GM18498 (cell line): Measurements from ENCODE around the gene SPRY4.
"Not testable (repeated sequence)": the region's sequence is repeated elsewhere in the genome, so short reads cannot be mapped to it uniquely, and the experiment has no call there.

Source experiments
- ATAC-seq: cut with Tn5 transposase; IDR thresholded peaks from one replicate; pipeline ENCODE4 v1.9.1; 2021; ENCODE audit warnings: mild to moderate bottlenecking, moderate library complexity; ENCODE audit not compliant: unreplicated experiment

SPRY4 gene

DNA sequence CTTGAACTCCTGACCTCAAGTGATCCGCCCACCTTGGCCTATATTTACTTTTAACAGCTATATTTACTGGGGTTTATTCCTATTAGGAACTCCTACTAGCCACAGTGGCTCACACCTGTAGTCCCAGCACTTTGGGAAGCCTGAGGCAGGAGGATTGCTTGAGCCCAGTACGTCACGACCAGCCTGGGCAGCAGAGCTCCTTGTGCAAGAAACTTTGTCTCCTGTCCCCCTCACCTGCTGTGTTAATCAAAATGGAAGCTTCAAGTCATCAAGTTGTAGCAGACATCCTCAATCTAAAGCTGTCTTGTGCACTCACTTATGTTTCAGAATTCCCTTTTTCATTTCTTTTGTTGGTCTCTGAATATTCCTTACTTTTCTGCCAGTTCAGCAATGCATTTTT lies 15.0 kb upstream of the SPRY4 start:
- no peak for ATAC-seq

DNA sequence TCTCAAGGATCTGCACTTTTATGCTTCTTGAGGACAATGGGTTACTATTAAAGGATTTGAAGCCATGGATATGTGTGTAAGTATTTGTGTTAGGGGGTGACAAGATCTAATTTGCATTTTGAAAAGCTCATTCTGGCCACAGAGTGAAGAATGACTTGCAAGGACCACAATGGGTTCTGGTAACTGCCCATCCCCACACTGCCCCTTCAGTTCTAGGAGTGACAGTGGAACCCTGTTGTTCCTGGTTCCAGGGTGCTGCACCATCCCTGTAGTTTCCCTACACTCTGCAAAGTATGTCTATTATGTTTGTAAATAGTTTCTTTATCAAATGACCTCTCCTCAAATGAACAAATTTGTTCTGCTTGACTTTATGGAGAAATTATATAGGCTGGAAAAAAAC lies 9.7 kb upstream of the SPRY4 start:
- no peak for ATAC-seq

DNA sequence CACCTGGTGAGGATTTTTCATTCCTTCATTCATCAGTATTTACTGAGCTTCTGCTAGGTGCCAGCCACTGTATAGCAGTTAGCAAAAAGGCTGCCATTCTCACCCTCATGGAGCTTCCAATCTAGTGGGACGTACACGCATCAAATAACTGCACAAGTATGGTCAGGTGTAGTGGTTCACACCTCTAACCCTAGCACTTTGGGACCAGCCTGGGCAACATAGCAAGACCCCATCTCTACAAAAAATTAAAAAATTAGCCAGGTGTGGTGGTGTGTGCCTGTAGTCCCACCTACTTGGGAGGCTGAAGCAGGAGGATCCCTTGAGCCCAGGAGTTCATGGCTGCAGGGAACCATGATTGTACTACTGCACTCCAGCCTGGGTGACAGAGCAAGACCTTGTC lies 8.9 kb upstream of the SPRY4 start:
- ATAC-seq, result not testable (repeated sequence)

DNA sequence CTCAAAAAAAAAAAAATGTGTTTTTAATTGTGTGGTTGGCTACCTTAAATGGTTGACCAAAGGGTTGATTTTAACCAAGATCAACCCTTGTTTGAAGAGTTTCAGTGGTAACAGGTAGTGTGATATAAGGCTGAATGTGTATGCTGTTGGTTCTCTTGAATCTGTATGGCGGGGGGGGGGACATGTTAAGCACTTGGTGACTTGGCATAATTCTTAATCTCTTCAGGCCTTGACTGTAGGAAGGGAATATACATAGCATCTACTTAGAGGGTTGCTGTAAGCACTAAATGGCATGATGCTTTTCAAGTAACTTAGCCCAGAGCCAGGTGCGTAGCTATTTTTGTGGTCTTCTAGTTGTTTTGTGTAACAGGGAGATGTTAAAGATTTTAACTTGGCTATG lies 5.6 kb upstream of the SPRY4 start:
- ATAC-seq, result no peak

DNA sequence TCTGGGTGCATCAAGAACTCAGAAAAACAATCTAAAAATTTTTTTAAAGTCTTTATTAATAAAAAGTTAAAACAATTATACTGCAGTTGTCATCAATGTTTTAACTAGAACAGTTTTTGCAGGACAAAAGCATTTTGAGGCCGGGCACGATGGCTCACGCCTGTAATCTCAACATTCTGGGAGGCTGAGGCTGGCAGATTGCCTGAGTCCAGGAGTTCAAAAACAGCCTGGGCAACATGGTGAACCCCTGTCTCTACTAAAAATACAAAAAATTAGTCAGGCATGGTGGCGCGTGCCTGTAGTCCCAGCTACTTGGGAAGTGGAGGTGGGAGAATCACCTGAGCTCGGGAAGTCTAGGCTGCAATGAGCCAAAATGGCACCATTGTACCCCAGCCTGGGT lies 5.2 kb upstream of the SPRY4 start:
- no peak for ATAC-seq

DNA sequence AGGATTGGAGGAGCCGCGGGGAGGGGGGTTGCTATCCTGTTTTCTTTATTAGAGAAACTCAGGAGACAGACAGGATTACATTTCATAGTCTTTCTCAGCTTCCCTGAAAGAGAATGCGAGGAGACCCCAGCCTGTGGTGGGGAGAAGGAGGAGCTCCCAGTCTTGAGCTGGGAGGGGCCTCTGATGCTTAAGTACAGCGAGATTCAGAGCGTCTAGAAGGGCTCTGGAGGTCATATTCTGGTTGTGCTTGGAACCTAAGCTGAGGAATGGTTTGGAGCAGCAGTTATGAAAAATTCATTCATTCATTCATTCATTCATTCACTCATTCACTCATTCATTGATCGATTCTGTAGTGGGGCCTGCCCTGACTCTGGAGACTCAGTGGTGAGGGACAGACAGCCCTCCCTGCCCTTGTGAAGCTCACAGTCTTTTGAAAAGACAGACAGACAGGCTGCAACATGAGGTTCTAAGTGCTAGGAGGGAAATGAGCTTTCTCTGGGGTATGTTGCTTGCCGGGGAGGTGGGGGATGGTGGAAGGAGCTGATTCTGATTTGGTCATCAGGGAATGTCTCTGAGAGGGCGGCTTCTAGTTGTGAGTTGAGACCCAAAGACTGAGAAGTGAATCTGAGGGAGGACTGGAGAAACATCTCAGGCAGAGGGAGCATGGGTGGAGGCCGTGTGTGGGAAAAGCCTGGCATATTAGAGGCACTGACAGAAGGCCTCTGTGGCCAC lies 2.5 kb upstream of the SPRY4 start:
- no peak for ATAC-seq

DNA sequence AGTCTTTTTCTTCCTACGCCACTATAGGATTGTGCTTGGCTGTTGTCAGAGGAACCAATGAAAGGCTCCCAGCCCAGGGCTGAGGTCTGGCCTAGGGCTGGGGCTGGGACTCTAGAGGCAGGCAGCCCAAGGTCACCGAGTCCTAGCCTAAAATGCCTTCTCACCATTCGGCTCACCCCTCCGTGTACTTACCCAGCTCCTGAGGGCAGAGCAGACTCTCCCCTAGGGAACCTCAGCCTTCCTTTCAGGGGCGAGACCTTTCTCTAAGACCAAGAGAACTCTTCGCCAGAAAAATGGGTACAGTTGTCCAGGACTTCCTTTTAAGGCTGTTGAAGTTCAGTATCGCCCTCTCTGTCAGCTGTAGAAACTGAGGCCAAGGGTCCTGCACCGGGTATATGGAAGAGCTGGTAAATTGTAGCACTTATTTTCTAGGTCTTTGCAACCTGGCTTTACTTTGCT lies 1.7 kb upstream of the SPRY4 start:
- ATAC-seq, result no peak

DNA sequence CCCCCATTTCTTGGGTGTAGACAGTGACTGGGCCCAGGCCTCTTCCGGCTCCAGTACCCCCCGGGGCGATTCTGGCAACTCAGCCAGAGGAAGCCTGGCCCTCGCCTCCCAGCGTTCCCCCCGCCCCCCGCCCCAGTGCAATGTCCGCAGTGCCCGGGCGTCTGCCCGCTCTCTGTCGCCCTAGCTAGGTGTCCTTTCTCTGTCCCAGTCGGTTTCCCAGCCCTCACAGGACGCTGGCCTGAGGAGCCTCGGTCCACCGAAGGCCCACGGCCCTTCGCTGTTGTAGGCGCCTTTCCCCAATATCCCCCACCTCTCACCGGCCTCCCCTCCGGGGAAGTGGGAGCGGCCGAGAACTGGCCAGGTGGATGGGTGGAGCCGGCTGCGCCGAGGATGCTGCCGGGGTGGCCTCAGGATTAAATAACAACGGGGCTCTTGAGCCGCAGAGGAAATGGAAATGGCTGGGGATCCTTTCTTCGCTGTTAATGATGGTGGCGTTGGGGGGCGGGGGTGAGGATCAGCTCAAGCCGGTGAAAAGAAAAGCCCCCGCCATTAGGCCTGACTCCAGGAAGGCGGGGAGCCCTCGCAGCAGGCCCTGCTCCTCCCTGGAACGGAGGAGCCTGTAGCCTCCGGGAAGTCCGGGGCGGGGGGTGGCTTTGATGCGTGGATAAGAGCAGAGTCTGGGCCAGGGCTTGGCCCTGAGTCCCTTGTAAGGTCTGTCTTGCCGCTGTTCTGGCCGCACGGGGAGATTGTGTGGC lies 1.1 kb upstream of the SPRY4 start:
- ATAC-seq, result no peak

DNA sequence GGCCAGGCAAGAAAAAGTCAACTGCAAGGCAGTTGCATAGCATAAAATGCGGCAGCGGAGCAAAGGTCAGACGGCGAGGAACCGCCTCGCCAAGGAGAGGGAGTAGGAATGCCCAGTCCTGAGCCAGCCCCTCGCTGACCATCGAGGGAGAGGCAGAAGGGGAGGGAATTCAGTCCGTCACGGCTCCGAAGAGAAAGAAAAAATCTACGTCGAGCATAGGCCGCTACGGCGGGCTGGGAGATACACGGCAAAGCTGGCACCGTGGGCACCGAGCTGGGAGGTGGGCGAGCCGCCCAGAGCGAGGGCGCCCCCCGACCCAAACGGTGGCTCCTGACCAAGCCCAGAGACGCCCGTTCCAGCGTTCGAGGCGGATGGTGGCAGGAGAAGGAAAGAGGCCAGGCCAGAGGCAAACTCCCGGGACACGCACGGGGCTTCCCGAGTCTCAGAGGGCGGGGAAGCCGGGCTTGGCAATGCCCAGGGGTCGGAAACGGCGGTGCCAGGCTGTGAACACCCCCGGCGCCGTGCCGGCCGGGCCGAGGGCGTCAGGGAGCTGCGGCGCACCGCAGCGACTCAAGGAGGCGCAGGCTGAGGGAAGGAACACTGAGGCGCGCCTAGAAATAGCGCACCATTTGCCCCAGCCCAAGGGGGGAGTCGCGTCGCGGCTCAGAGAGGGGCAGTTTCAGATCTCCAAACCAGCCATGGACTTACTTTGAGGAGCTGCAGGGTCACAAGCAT lies 518 bp downstream of the SPRY4 start:
- ATAC-seq, result peak; percentile 56

DNA sequence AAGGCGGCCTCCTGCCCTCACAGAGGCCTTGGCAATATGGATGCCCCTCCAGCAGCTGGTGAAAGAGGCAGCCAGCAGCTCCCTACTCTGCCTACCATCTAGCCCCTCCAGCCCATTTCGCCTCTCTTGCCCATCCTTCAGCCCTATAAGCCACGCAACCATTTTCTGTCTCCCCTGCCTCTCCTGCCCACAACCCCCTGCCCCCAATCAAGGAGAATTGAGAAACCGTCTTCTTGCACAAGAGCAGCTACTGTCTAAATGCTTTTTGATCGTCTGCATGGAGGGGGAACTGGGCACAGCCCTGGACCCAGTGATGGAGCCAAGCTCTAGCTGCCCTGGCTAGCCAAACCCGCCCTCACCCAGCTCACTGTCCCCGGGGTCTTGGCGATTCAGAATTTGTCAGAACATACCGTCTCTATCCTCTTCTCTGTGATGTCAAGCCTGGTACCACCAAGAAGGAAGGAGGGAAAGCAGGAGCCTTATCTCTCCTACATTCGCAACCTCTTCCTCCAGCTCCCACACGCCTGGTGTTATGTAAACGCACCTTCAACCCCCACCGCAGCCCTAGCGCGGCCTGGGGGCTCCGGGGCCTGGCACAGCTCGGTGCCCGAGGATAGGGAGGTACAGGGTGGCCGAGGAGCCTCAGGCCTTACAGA lies 1.2 kb downstream of the SPRY4 start:
- no peak for ATAC-seq

DNA sequence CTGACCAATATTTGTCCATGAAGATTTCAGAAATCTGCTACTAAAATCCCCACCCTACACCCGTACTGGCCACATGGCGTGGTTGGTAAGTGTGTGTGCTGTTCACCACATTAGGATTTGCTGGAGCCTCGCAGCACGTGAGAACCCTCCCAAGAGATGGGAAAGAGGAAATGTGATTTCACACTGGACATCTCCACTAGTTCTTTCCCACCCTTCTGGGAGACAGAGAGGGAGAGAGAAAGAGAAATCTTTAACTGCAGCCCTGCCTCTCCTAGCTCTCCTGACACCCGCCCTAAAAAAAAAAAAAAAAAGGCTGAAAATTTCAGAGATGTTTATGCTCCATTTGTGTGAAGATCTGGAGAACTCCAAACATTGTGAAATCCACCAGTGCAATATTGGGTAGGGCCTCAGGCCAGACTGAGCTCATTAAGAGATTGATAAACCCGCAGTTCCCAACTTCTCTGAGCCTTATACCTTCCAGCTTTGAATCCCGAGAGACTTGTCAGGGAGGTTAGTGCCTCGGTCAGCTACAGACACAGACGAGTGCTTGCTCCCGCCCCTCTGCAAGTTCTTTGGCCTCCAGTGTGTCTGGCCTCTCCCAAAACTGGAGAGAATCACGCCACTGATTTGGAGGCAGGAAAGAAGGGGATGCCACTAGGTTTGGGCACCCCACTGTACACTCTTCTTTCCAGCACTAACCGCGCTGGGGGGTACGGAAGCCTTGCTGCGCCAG lies 1.9 kb downstream of the SPRY4 start:
- no peak for ATAC-seq

DNA sequence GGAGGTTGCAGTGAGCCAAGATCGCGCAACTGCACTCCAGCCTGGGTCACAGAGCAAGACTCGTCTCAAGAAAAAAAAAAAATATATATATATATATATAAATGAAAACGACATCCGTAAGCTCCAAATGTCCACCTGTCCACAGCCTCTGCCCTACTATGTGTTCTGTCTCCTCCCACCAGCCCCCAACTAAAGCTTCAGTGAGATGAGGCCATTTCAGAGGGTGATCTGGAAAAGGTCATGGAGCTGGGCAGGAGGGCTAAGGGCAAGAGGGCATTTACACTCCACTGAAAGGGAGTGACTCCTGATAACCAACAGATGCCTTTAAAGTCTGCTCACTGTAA lies 2.4 kb downstream of the SPRY4 start:
- ATAC-seq, result no peak

DNA sequence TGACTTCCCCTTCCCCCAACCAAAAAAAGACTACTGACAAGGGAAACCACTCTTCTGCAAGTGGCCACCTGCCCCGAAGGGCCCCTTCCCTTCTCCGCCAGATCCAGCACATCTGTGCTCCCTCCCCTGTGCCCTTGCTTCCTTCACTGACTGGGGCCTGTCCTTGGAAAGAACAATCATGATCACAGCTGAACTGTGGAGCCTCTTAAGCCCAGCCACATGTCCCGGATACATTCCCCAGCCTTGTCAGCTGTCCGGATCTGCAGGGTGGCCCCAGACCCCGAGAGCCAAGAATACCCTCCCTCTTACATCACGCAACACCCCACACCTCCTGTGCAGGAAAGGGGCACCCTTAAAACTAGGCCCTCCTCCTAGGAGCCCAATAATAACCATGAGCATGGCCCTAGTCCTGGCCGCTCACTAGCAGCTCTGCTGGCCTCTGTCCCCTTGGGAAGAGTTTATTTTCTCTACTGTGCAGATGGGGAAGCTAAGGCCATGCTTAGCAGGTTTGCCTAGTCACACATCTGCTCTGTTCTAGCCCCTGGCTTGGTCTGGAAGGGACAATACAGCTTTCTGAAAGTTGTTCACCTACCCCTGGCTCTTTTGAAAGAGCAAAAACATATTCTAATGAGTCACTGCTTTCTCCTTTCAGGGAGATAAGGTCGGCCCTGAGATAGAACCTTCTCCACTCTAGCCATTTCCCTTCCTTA lies 3.8 kb downstream of the SPRY4 start:
- no peak for ATAC-seq

DNA sequence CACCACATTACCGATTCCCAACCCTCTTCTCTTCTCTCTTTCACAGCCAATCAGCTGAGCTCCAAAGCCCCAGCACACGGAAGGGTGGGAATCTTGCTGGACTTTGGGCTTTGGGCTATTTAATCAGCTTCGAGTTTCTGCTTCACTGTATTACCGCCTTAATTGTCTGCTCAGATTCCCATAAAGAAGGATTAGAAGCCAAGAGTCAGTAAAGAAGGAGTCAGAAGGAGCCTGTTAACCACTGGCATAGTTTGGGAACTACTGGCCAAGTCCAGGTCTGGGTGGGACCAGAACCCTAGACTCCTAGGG lies 4.4 kb downstream of the SPRY4 start:
- no peak for ATAC-seq

DNA sequence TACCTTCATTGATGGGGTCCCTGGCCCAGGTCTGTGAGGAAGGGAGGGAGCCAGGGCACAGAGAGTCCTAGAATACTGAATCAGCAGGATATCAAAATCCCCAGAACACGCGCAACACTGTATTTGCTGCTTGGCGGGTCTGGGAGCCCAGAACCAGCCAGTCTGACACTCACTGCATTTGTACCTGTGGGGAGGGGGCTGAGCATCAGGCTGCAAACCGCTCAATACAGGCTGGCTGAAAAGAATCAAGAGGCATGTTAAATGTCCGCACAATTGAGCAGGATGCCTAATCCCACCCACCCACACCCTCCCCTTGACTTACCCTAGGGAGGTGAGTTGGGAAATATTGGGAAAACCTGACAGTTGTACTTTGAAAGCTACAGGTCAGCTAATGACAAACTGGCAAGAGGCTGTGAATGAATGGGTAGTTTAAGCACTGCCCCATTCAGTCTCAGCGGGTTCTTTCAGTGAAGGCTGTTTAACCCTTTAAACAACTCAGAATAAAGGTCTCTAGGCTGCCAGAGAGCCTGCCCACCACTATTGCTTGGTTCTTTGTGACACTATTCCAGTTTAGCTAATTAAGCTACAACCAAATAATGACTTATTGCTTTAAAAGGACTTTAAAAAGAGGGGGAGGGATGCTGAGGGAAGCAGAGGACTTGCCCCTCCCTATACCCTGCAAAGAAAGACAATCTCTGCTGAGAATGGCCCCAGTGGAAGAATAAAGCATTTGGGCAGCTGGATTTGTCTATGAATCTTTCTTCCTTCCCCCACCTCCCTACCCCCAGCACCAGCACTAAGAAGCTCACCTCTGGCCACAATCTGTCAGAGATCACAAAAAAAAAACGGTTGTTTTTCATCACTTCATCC lies 5.0 kb downstream of the SPRY4 start:
- ATAC-seq, result no peak

DNA sequence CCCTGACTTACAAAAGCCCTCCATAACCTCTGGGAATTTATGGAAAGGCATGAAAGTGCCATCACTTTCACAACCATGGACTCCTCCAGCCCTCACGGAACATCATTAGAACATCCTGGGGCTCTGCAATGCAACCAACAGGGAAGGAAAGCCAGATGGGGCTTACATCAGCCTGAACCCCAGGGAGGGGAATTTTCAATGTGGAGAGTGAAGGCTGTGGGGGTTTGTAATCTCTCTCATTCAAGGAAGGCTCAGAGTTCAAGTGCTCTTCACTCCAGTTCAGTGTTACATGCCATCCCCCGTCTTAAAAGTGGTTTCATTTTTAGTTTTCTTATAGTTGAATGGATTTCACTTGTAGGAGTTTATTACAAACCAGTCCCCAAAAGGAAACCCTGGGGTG lies 5.7 kb downstream of the SPRY4 start:
- no peak for ATAC-seq

DNA sequence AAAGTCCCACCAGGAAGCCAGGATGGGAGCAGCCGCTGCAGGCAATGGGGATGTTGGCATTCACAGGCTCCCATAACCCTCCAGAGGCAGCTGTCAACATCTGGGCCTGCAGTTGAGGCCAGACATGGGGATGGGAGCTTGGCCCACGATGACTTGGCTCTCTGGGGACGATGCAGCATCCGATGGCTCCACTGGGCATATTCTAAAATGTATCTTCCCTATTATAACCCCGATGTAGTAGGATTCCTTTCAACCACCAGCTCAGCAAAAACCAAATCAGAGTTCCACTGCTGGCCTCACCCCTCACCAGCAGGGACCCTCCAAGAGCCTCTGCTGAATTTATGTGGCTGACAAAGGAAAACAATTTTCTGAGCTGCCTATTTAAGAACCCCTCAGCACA lies 7.1 kb downstream of the SPRY4 start:
- ATAC-seq, result no peak

DNA sequence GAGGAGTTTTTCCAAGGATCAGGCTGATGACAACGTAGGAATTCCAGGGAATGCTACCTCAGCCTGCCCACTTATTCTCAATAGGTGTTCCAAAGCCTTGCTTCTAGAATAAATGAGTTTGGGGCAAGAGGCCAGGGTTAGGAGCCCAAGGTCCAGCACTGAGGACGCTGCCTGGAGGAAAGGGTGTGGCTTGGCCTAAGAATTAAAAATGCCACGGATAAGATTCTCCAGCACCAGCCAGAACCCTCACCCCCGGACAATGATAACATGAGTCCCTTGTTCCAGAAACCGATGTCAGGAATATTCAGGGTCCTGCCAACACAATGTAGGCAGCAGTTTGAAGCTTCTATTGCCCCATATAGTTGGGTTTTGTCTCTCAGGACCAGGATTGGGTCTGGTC lies 7.6 kb downstream of the SPRY4 start:
- no peak for ATAC-seq

DNA sequence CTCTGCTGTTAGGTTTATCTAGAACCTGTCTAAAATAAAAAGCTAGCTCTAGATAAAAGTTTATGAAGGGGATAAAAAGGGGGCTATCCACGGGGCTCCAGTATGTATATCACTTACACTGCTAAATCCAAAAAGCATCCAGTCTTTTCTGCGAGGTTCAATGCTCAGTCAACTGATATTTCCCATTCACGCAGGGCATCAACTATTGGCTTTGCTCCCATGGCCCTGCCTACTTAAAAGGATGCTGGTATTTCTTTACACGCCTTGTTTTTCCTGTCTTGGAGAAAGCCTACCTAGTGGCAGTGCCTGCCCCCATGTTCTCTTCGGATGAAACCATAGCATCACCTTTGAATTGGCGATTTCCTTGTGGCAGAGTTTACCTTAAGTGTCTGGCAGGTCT lies 8.1 kb downstream of the SPRY4 start:
- no peak for ATAC-seq
